Uterus (tissue), 2 donors: ENCODE data around the gene TCTN1.

Experiments used
- POLR2A ChIP-seq, 2 donors: fragments of 450-650 bp; IDR thresholded peaks; one replicate each; pipeline ENCODE4 v1.6.1; 2016; ENCODE audit warnings: antibody characterized with exemption in 2 of 2, mild to moderate bottlenecking in 1 of 2, moderate library complexity in 1 of 2
- TF ChIP-seq, protein P1 (sequence below), 4 experiments: fragments of 200-600 bp in 2 of 4; fragments of 450-650 bp in 2 of 4; sonication (generic) in 2 of 4; IDR thresholded peaks; one replicate each; pipeline ENCODE4 v1.5.1; 2016 to 2019; ENCODE audit warnings: antibody characterized with exemption in 4 of 4, mild to moderate bottlenecking in 2 of 4, moderate library complexity in 1 of 4

DNA sequence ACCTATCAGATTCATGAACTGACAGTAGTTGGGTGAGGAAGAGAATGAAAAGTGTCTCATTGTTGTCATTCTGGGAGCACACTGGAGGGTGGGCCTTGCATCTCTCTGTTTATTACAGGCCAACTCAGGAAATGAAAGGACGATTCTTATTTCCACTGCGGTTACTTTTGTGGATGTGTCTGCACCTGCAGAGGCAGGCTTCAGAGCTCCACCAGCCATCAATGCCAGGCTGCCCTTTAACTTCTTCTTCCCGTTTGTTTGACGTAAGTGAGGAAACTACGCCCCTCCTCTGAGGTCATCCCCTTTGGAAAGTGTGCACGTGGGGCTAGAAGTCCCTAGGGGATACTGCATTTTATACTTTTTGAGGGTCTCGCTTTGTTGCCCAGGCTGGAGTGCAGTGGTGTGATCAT, 33.7 kb downstream of the TCTN1 start:
- TF ChIP-seq, protein P1, sequence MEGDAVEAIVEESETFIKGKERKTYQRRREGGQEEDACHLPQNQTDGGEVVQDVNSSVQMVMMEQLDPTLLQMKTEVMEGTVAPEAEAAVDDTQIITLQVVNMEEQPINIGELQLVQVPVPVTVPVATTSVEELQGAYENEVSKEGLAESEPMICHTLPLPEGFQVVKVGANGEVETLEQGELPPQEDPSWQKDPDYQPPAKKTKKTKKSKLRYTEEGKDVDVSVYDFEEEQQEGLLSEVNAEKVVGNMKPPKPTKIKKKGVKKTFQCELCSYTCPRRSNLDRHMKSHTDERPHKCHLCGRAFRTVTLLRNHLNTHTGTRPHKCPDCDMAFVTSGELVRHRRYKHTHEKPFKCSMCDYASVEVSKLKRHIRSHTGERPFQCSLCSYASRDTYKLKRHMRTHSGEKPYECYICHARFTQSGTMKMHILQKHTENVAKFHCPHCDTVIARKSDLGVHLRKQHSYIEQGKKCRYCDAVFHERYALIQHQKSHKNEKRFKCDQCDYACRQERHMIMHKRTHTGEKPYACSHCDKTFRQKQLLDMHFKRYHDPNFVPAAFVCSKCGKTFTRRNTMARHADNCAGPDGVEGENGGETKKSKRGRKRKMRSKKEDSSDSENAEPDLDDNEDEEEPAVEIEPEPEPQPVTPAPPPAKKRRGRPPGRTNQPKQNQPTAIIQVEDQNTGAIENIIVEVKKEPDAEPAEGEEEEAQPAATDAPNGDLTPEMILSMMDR (IDR thresholded peaks at IDR 0.05) = no peak
- TF ChIP-seq POLR2A (IDR thresholded peaks at IDR 0.05) = no peak
